Measurements from ENCODE around the gene URM1.
A peak's percentile ranks its signal among the peaks of the same experiment; 100 is the strongest.
"Not testable (repeated sequence)": the region's sequence is repeated elsewhere in the genome, so short reads cannot be mapped to it uniquely, and the experiment has no call there.

URM1 gene

GRCh38 chr9:128370752-128371629 lies at the start of gene URM1:
URM1 (plus strand) TSS chr9:128371374; CDS start chr9:128371381, 7 bp downstream.
- peak; percentile 95 for DNase-seq

GRCh38 chr9:128321879-128322403 lies 49.2 kb upstream of the URM1 start:
- no peak for DNase-seq

- DNase-seq: peak; percentile 94
Measured at GRCh38 chr9:128322404-128323211, 48.6 kb upstream of the URM1 start, which contains the start of the genes COQ4 and TRUB2. COQ4 (plus strand) TSS chr9:128322839; CDS start chr9:128322859, 20 bp downstream. TRUB2 (minus strand) TSS chr9:128322447; CDS start chr9:128322408, 39 bp downstream.

GRCh38 chr9:128323212-128323730 lies 47.9 kb upstream of the URM1 start:
- DNase-seq: no peak

GRCh38 chr9:128323791-128324190 lies 47.4 kb upstream of the URM1 start:
- no peak for DNase-seq

- no peak for DNase-seq
Measured at GRCh38 chr9:128324401-128324800, 46.8 kb upstream of the URM1 start.

GRCh38 chr9:128325629-128326028 lies 45.5 kb upstream of the URM1 start:
- DNase-seq: no peak

- DNase-seq: no peak
Measured at GRCh38 chr9:128333451-128333869, 37.7 kb upstream of the URM1 start.

- no peak for DNase-seq
Measured at GRCh38 chr9:128335161-128335560, 36.0 kb upstream of the URM1 start.

- no peak for DNase-seq
Measured at GRCh38 chr9:128335914-128336313, 35.3 kb upstream of the URM1 start.

- no peak for DNase-seq
Measured at GRCh38 chr9:128337936-128338335, 33.2 kb upstream of the URM1 start.

- not testable (repeated sequence) for DNase-seq
Measured at GRCh38 chr9:128338852-128339614, 32.1 kb upstream of the URM1 start.

- DNase-seq: peak; percentile 87
Measured at GRCh38 chr9:128339761-128340690, 31.1 kb upstream of the URM1 start, which contains the start of gene SLC27A4. SLC27A4 (plus strand) TSS chr9:128340527; CDS start chr9:128343133, 2,606 bp downstream.

- DNase-seq: no peak
Measured at GRCh38 chr9:128340691-128341434, 30.3 kb upstream of the URM1 start.

- peak; percentile 76 for DNase-seq
Measured at GRCh38 chr9:128341435-128341849, 29.7 kb upstream of the URM1 start.

GRCh38 chr9:128342971-128343680 lies 28.0 kb upstream of the URM1 start:
- no peak for DNase-seq

GRCh38 chr9:128343855-128344254 lies 27.3 kb upstream of the URM1 start:
- DNase-seq: no peak

- DNase-seq: no peak
Measured at GRCh38 chr9:128344931-128345605, 26.1 kb upstream of the URM1 start.

GRCh38 chr9:128349125-128349524 lies 22.0 kb upstream of the URM1 start:
- no peak for DNase-seq
